Endothelial cell of umbilical vein (primary cell): Measurements from ENCODE around the gene RASL11A. TPM values are rescaled to one million over a fixed set of nuclear protein-coding genes. Genes with fewer than 3 reads are reported as not detected.

Experiments
- BruUV-seq: library from RNA; stranded (reverse); fragments of 400-500 nt; replicated peaks from 2 replicates; lab custom pipeline; 2021; lab: Mats Ljungman, UMichigan
- CTCF ChIA-PET: fragments of 300-600, 350-600 bp; sonication (Branson Sonifier 250); formaldehyde crosslinking; loops from one replicate; lab custom pipeline; 2021; ENCODE audit warnings: antibody characterized with exemption, inconsistent platforms; lab: Charles Lee
- POLR2A ChIA-PET: fragments of 300-600, 350-600 bp; sonication (Branson Sonifier 250); formaldehyde crosslinking; loops from one replicate; lab custom pipeline; 2021; ENCODE audit warnings: antibody characterized with exemption, inconsistent platforms; lab: Charles Lee
- DNase-seq: peaks from one replicate; pipeline ENCODE4 v3.0.0-alpha.2; 2011; ENCODE audit warnings: low read depth, low spot score
- FAIRE-seq: peaks from 2 replicates; lab custom pipeline; 2011; peaks lifted over from hg19 to GRCh38; lab: Jason Lieb, UNC
- H2AFZ ChIP-seq: 2 replicates; pipeline ENCODE4 v1.6.0; 2012; ENCODE audit warnings: low read depth, low read length, control low read depth, inconsistent platforms
- H3K27ac ChIP-seq: 2 replicates; pipeline ENCODE4 v1.5.1; 2011; ENCODE audit warnings: low read depth, mild to moderate bottlenecking, control low read depth, low read length, moderate library complexity; ENCODE audit not compliant: insufficient read depth
- H3K27me3 ChIP-seq, 2 experiments: 2 replicates each; pipeline versions ENCODE4 v1.6.0 to v1.6.1; 2011; ENCODE audit warnings: low read length in 2 of 2, mixed read lengths in 1 of 2; ENCODE audit not compliant: control insufficient read depth in 2 of 2, insufficient read depth in 2 of 2
- H3K36me3 ChIP-seq, 2 experiments: 2 replicates in 1 of 2; 3 replicates in 1 of 2; pipeline ENCODE4 v1.5.1; 2011; ENCODE audit warnings: low read length in 2 of 2, mild to moderate bottlenecking in 1 of 2, moderate library complexity in 1 of 2; ENCODE audit not compliant: control insufficient read depth in 2 of 2, insufficient read depth in 2 of 2; ENCODE audit errors: extremely low read depth in 1 of 2
- H3K4me1 ChIP-seq: 3 replicates; pipeline ENCODE4 v1.5.1; 2011; ENCODE audit warnings: mild to moderate bottlenecking, low read length; ENCODE audit not compliant: control insufficient read depth, insufficient read depth; ENCODE audit errors: extremely low read depth
- H3K4me2 ChIP-seq: 2 replicates; pipeline ENCODE4 v1.6.1; 2011; ENCODE audit warnings: low read length, control low read depth, mixed read lengths; ENCODE audit not compliant: insufficient read depth
- H3K4me3 ChIP-seq, 3 experiments: fragments of 200-600 bp in 1 of 3; sonication (generic), shearing (Covaris generic) in 1 of 3; replicated peaks in 1 of 3; 2 replicates each; pipeline ENCODE4 v1.5.1; 2011 to 2016; ENCODE audit warnings: control low read depth in 3 of 3, low read length in 3 of 3, mild to moderate bottlenecking in 2 of 3, inconsistent platforms in 1 of 3, low read depth in 1 of 3, moderate library complexity in 1 of 3; ENCODE audit not compliant: insufficient read depth in 1 of 3
- H3K79me2 ChIP-seq: 2 replicates; pipeline ENCODE4 v1.6.0; 2012; ENCODE audit warnings: low read length, inconsistent platforms; ENCODE audit not compliant: control insufficient read depth, insufficient read depth
- H3K9ac ChIP-seq: replicated peaks from 2 replicates; pipeline ENCODE3; 2011; ENCODE audit warnings: low read length, control low read depth; ENCODE audit not compliant: insufficient read depth; ENCODE audit errors: extremely low read depth
- H3K9me1 ChIP-seq: replicated peaks from 3 replicates; pipeline ENCODE4 v1.6.0; 2011; ENCODE audit warnings: mild to moderate bottlenecking, low read length; ENCODE audit not compliant: control insufficient read depth, insufficient read depth; ENCODE audit errors: extremely low read depth
- H3K9me3 ChIP-seq: replicated peaks from 2 replicates; pipeline ENCODE4 v1.5.1; 2012; ENCODE audit warnings: low read length, inconsistent platforms; ENCODE audit not compliant: control insufficient read depth, insufficient read depth
- H4K20me1 ChIP-seq: replicated peaks from 2 replicates; pipeline ENCODE3; 2011; ENCODE audit warnings: mild to moderate bottlenecking, low read length; ENCODE audit not compliant: control insufficient read depth, insufficient read depth; ENCODE audit errors: extremely low read depth
- EZH2 ChIP-seq: IDR thresholded peaks from 2 replicates; pipeline ENCODE4 v1.6.1; 2012; ENCODE audit warnings: borderline replicate concordance, low read depth, mild to moderate bottlenecking, moderate library complexity, low read length, inconsistent platforms; ENCODE audit not compliant: severe bottlenecking
- FOS ChIP-seq: IDR thresholded peaks from 2 replicates; pipeline ENCODE4 v1.6.1; 2011; ENCODE audit warnings: mild to moderate bottlenecking, low read length, moderate library complexity, borderline replicate concordance; ENCODE audit not compliant: insufficient read depth
- GATA2 ChIP-seq: IDR thresholded peaks from 2 replicates; pipeline ENCODE4 v1.7.0; 2011; ENCODE audit warnings: low read depth, mild to moderate bottlenecking, moderate library complexity, mixed read lengths, low read length; ENCODE audit not compliant: insufficient read length, insufficient read depth
- JUN ChIP-seq: IDR thresholded peaks from 2 replicates; pipeline ENCODE4 v1.6.1; 2011; ENCODE audit warnings: borderline replicate concordance, low read depth; ENCODE audit not compliant: insufficient read length, insufficient read depth
- POLR2A ChIP-seq: IDR thresholded peaks from 2 replicates; pipeline ENCODE4 v1.6.1; 2012; ENCODE audit warnings: low read depth, mild to moderate bottlenecking, control low read depth, low read length
- POLR2AphosphoS5 ChIP-seq: IDR thresholded peaks from 2 replicates; pipeline ENCODE4 v1.6.1; 2012; ENCODE audit warnings: low read depth, mild to moderate bottlenecking, control low read depth, low read length, moderate library complexity; ENCODE audit not compliant: insufficient read depth
- dilution Hi-C: fragments of 300-500 bp; cut with MboI; formaldehyde crosslinking; loops from one replicate; pipeline ENCODE4 v1.15.0; 2019; ENCODE audit warnings: low sequenced_read_pairs; ENCODE audit not compliant: extremely low pct_ligation_motif_present
- intact Hi-C: fragments of 100-400 bp; cut with micrococcal nuclease; formaldehyde crosslinking; loops from one replicate; pipeline ENCODE4 v1.10.0; 2022
- polyA plus RNA-seq, 4 experiments: library from polyadenylated mRNA; depleted of rRNA in 3 of 4; stranded (reverse) in 3 of 4; unstranded in 1 of 4; fragments of >200 nt; gene quantifications; 2 replicates each; pipeline versions ENCODE4 v1.2.1 to v1.2.3, GENCODE V29; 2011 to 2012; ENCODE audit warnings: missing spikeins in 1 of 4
- total RNA-seq: library from RNA; stranded (reverse); gene quantifications from 2 replicates; pipeline ENCODE4 v1.2.3, GENCODE V29; 2021
- TF ChIP-seq, protein P1 (sequence below): IDR thresholded peaks from 2 replicates; pipeline ENCODE4 v1.6.1; 2011; ENCODE audit not compliant: insufficient read depth, insufficient read length
- TF ChIP-seq, protein P2 (sequence below), 2 donors: IDR thresholded peaks; 1 replicate in 1 of 2; 2 replicates in 1 of 2; pipeline ENCODE4 v1.5.1; 2011; ENCODE audit warnings: low read length in 2 of 2, mild to moderate bottlenecking in 2 of 2, moderate library complexity in 2 of 2, control low read depth in 1 of 2, inconsistent platforms in 1 of 2, low read depth in 1 of 2; ENCODE audit not compliant: insufficient read depth in 1 of 2; ENCODE audit errors: extremely low read depth in 1 of 2

Gene RASL11A
- total and polyA plus RNA-seq, 2 donors (not counting 3 experiments of a cell fraction or from before 2014, with no cell fraction given): 1.2 to 1.3 TPM

DNA sequence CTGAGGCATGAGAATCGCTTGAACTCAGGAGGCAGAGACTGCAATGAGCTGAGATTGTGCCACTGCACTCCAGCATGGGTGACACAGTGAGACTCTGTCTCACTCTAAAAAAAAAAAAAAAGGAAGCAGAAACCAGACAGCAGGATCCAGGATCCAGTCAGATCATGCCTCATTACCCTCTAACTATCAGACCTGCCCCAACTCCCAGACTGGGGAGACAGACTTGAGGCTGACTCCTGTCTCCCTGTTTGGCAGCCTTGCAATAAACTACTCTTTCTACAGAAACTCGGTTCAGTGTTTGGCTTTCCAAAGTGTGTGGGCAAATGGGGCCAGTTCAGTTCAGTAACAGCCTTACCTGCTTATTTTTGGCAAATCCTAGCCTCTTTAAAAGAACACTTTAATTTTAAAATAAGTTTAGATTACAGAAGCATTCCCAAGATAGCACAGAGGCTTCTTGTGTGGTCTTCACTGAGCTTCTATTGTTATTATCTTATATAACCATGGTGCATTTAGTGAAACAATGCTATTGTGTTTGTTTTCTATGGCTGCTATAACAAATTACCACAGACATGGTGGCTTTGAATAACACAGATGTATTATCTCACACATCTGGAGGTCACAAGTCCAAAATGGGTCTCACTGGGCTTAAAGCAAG, 18.5 kb downstream of the RASL11A start:
- DNase-seq: no peak
- no peak for FAIRE-seq
- CTCF ChIA-PET: no interaction called here
- Histone ChIP-seq H3K4me2 (no peak overlapping the region), H4K20me1 (no peaks in the 10 kb centered on the region), H3K4me1 (no peaks in the 10 kb centered on the region), H3K27ac (no peak overlapping the region), H3K36me3 (no peaks in the 10 kb centered on the region), H3K79me2 (no peaks in the 10 kb centered on the region), H2AFZ (no peak overlapping the region), H3K9me1 (no peaks in the 10 kb centered on the region), H3K27me3 (peaks cover 0 to 7% of the 10 kb centered on the region in 2 experiments), H3K4me3 (no peak overlapping the region), H3K9me3 (no peaks in the 10 kb centered on the region), H3K9ac (no peak overlapping the region)
- intact Hi-C loops: no loop called here
- dilution Hi-C loops: no loop called here
- TF ChIP-seq, protein P1, sequence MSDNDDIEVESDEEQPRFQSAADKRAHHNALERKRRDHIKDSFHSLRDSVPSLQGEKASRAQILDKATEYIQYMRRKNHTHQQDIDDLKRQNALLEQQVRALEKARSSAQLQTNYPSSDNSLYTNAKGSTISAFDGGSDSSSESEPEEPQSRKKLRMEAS: no peak
- TF ChIP-seq EZH2 (no peak), POLR2A (no peak), GATA2 (no peak), POLR2AphosphoS5 (no peak), JUN (no peak), FOS (no peak)
- TF ChIP-seq, protein P2, sequence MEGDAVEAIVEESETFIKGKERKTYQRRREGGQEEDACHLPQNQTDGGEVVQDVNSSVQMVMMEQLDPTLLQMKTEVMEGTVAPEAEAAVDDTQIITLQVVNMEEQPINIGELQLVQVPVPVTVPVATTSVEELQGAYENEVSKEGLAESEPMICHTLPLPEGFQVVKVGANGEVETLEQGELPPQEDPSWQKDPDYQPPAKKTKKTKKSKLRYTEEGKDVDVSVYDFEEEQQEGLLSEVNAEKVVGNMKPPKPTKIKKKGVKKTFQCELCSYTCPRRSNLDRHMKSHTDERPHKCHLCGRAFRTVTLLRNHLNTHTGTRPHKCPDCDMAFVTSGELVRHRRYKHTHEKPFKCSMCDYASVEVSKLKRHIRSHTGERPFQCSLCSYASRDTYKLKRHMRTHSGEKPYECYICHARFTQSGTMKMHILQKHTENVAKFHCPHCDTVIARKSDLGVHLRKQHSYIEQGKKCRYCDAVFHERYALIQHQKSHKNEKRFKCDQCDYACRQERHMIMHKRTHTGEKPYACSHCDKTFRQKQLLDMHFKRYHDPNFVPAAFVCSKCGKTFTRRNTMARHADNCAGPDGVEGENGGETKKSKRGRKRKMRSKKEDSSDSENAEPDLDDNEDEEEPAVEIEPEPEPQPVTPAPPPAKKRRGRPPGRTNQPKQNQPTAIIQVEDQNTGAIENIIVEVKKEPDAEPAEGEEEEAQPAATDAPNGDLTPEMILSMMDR (IDR thresholded peaks at IDR 0.05; ENCODE audit: extremely low read depth in 1 of 2, insufficient read depth in 1 of 2, low read depth in 1 of 2, low read length in 2 of 2): no peak
- POLR2A ChIA-PET: no interaction called here
- no TSS peak for BruUV-seq
